ENCODE data around the gene BSND. TPM values are rescaled to one million over a fixed set of nuclear protein-coding genes. Genes with fewer than 3 reads are reported as not detected.
A peak's percentile ranks its signal among the peaks of the same experiment; 100 is the strongest.
"Not testable (repeated sequence)": the region's sequence is repeated elsewhere in the genome, so short reads cannot be mapped to it uniquely, and the experiment has no call there.

BSND gene
- not detected for polyA plus RNA-seq (2012; ENCODE audit: insufficient read depth, insufficient read length)

DNA sequence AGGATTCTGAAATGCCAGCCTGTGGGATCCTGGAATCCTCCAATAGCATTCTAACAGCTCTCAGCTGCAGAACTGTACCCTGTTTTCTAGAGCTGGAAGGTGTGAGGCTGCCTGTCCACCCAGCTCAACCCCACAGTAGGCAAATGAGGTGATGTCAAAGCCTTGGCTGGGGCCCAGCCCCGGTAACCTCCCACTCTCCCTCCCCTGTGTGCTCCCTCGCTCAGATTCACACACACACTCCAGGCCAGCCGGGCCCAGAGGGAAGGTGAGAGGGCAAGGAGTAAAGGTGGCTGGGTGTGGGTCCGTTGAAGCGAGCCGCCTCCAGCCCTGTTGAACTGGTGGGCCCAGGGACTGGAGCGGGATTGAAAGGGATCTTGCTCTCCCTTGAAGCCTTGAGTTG lies at the start of gene BSND:
Gene BSND, plus strand, starts transcription at position 257 of the 400 bp plus-strand sequence. CDS start 254 bp downstream, outside the sequence.
- no peak within 1 kb of the TSS for H3K4me3 ChIP-seq (ENCODE audit: low read length)
- no peak for DNase-seq (ENCODE audit: low read depth, low spot score)

DNA sequence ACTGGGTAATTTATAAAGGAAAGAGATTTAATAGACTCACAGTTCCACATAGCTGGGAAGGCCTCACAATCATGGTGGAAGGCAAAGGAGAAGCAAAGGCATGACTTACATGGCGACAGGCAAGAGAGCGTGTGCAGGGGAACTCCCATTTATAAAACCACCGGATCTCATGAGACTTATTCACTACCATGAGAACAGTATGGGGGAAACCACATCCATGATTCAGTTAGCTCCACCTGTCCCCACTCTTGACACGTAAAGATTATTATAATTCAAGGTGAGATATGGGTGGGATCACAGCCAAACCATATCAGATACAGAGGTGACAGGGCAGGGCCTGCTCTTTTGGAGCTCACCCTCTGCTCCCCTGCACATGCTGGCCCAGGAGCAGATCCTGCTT lies 49.7 kb upstream of the BSND start:
- no peak overlapping the region for H3K4me3 ChIP-seq (ENCODE audit: low read length)
- DNase-seq (ENCODE audit: low read depth, low spot score) = peak; percentile 67

DNA sequence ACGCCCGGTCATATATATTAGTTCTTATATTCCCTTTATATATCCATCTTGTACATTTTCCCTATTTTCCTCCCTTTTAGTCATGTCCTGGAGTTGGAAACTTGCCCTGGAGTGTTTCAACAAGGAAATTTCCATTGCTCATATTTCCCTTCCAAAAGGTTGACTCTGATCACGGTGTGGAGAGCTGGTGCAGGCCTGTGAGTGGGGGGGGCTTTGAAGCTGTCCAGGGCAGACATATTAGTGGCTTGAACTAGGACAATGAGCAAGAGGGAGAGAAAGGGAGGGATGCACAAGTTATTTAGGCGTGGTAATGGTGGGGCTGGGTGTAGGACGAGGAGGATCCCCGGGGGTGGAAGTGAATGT lies 48.7 kb upstream of the BSND start:
- DNase-seq (ENCODE audit: low read depth, low spot score) = no peak

DNA sequence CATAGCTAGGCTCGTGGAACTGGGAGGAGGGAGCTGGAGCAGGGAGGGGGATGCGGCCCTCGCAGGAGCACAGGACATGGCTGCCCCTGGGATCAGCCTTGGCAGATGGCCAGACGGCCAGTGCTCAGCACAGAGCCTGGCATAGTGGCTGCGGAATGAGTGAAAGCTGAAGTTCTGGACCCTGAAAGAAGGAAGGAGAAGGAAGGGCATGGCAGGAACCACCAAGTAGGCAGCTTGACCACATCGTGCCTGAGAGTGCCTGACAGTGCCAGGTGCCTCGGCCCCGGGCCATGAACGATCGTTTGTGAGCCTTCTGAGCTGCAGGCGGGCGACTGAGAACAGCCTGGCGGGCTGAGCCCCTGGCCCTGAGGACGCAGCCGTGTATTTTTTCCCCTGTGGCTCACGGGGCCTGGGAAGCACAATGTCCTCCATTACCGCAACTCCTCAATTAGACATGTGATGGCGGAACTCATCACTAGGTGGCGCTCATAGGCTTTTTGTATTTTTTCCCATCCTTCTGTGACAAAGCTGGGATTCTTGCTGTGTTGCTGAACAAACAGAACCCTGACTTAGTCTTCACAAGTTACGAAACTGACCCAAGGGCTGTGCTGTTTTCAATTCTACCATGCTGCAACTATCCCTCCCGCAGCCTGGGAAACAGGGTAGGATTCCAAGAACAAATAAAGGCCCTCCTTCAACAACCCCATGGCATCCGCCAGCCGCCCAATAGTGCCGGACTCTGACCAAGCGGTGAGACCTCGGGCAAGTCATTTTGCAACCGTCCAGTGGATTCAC lies 48.2 kb upstream of the BSND start:
- H3K4me3 ChIP-seq (ENCODE audit: low read length) = no peak overlapping the region
- peak; percentile 49 for DNase-seq (ENCODE audit: low read depth, low spot score)

More for the DNA sequence above, 48.7 kb upstream of the BSND start:
- H3K4me3 ChIP-seq (ENCODE audit: low read length) = no peak overlapping the region

DNA sequence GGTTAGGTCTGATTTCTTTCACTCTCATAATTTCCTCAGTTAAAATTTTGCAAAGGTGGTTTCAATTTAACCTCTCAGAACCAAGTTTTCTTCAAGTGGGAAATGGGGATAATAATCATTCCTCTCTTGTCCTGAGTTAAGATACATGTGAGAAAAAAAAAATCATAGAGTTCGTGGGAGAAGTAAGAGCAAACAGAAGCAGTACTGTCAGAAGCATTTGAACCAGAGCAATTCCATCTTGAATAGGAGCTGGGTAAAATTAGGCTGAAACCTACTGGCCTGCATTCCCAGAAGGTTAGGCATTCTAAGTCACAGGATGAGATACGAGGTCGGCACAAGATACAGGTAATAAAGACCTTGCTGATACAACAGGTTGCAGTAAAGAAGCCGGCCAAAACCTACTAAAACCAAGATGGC lies 46.9 kb upstream of the BSND start:
- H3K4me3 ChIP-seq (ENCODE audit: low read length) = no peak overlapping the region
- DNase-seq (ENCODE audit: low read depth, low spot score) = no peak

DNA sequence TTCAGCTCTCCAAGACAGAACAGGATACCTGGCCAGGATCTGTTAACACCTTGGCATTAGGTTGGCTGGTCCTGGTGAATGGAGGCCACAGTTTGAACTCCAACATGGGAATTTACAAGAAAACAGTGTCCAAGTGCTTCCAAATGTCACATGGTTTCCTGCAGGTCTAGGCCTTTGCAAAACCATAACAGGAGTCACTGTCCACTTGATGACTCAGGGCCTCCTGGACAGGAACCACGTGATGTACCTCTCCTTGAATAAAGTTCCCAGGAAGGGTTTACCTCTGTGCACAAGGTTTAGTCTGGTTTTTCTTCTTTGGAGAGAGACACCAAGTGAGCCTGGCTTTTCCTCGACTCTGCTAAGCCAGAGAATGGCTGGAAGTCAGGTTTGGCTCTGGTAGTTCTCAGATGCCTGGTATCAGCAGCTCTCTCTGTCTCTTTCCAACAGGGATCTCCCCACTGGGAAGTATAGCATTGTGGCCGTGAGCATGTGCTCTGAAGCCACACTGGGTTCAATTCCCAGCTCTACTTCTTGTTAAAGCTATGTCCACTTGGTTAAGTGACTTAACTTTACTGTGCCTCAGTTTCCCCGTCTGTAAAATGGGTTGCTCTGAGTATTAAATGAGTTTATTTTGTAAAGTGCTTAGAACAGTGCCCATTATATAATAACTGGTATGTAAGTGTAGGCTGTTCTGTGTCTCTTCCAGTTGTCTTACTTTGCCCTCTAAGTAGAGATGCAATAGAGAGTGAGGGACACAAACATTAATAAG lies 45.6 kb upstream of the BSND start:
- no peak overlapping the region for H3K4me3 ChIP-seq (ENCODE audit: low read length)
- DNase-seq (ENCODE audit: low read depth, low spot score) = no peak

DNA sequence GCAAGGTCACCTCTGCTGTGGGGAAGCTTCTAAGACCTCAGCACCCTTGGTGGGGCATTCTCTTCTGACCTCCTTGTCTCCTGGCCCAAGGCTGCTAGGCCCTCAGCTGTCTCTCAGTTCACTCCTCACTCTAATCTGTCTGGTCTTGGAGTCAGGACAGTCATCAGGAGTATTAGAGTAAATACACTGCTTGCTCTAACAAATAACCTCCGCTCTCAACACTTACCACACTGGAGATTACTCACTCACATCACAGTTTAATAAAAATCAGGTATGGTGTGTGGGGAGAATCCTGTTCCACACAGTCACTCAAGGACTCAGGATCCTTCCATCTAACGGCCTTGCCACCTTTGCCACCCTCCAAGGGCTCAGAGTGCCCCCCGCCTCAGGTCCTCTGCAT lies 44.9 kb upstream of the BSND start:
- no peak for DNase-seq (ENCODE audit: low read depth, low spot score)
- no peak overlapping the region for H3K4me3 ChIP-seq (ENCODE audit: low read length)

DNA sequence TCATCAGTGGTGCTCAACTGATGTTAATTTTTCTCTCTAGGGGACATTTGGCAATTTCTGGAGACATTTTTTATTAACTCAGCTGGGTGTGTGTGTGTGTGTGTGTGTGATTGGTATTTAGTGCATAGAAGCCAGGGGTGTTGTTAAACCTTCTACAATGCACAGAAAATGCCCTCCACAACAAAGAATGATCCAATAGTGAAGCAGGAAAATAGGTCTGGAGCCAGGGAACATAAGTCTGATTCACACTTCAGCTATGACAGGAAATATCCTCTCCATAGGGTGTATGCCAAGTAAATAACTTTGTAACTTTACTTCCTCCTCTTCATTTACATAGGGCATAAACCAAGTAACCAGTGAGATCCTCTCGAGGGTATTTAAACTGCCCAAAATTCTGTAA lies 43.4 kb upstream of the BSND start:
- no peak for DNase-seq (ENCODE audit: low read depth, low spot score)
- no peak overlapping the region for H3K4me3 ChIP-seq (ENCODE audit: low read length)

DNA sequence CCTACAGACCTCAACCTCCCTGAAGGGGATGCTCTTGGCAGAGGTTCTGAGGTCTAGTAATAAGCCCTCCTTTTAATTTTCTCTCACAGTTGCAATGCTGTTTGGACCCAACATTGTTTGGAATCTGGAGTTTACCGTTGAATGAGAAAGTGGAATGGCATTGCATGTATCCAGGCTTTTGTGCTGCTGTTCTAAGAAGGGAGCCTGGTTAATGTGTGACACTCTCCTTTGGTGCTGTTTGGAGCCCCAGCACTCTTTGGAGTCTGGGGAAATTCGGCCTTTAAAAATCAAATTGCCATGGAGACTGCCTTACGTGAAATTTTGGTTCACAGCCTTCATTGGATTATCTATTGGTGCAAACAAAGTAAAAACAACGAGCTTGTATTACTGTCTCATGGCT lies 42.0 kb upstream of the BSND start:
- no peak for DNase-seq (ENCODE audit: low read depth, low spot score)
- no peak overlapping the region for H3K4me3 ChIP-seq (ENCODE audit: low read length)

DNA sequence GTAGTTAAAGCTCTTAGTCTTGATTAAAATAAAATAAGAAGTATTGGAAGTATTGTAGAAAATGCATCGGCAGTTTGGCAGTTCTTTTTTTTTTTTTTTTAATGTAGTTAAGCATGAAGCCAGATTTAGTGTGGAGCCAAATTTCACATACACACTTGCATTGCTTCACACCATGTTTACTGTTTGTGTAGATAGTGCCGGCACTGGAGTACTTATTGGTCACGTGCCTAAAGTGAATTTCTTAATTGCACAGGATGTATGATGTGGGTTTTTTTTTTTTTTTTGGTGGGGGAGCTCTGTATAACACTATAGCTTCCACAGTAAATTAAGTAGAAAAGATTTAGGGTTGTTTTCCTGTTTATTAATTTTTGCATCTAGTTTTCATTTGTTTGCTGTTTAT lies 39.5 kb upstream of the BSND start:
- no peak overlapping the region for H3K4me3 ChIP-seq (ENCODE audit: low read length)
- DNase-seq (ENCODE audit: low read depth, low spot score) = no peak

DNA sequence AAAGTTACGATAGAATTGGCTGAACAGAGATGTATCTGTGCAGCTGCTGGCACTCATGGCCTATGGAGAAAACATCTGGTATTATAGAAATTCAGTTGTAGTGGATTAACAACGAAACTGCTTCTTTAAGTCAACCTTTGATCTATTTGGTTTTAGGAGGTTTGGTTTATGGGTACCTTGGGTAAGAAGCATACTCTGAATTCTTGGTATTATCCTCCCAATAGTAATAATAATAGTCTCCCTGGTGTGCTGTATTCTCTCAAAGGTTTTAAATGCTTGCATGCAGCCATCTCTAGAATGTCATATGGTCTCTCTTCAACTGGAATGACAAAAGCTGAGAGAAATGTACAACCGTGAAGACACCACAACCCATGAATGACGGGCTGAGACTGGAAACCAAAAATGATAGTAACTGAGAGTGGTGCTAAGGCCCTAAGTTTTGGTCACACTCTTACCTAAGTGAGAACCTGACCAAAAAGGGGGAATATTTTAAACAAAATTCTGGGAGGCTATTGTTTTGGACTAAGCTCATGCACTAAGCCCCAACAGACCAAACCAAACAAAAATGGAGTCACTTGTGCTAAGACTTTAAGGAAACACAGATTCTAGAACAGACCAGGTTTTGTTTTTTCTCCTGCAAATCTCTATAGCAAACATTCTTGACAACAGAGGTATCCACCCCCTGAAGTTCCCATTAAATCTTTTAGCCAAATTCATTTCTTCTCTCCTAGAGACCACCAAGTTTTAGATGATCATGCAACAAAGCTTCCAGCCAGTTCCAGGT lies 35.9 kb upstream of the BSND start:
- no peak for DNase-seq (ENCODE audit: low read depth, low spot score)
- no peak overlapping the region for H3K4me3 ChIP-seq (ENCODE audit: low read length)

DNA sequence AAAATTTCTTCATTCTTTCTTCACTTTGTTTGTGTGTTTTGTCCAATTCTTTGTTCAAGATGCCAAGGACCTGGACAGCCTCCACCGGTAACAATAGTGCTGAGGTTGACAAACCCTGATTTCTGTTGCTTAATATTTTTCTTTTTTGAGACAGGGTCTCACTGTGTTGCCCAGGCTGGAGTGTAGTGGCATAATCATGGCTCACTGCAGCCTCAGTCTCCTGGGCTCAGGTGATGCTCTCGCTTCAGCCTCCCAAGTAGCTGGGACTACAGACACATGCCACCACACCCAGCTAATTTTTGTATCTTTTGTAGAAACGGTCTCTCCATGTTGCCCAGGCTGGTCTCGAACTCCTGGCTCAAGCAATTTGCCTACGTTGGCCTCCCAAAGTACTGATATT lies 34.9 kb upstream of the BSND start:
- H3K4me3 ChIP-seq (ENCODE audit: low read length); DNase-seq (ENCODE audit: low read depth, low spot score): not testable (repeated sequence)

DNA sequence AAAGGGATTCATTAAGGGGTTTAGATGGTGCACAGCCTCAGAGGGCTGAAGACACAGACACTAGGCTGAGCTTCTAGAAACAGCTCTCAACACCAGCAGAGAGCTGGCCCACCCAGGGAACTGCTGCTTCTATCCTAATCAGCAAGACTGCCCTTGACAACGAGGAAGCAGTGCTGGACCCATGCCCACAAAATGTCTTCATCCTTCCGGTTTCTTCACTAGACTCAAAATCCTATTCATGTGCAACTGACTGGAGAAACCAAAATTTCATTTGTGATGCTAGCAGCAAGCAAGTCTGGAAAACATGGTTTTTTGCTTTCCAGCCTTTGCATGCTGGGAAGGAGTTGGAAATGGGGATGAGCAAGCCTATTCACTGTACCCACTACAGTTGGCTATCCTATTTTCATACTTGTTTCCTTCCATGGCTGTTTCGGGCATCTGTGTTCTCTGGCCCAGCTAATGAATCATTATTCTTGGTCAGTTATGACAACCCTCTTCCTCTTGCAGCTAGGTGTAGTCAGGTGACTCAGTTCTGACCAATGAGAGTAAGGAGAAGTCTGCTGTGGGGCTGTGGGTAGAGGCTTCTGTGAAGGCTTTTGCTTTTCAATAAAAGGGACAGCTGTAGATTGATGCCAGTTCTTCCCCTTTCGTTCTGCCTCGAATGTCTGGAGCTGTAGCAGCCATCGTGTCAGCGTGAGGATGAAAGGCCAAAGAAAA lies 33.0 kb upstream of the BSND start:
- H3K4me3 ChIP-seq (ENCODE audit: low read length) = no peak overlapping the region
- no peak for DNase-seq (ENCODE audit: low read depth, low spot score)

DNA sequence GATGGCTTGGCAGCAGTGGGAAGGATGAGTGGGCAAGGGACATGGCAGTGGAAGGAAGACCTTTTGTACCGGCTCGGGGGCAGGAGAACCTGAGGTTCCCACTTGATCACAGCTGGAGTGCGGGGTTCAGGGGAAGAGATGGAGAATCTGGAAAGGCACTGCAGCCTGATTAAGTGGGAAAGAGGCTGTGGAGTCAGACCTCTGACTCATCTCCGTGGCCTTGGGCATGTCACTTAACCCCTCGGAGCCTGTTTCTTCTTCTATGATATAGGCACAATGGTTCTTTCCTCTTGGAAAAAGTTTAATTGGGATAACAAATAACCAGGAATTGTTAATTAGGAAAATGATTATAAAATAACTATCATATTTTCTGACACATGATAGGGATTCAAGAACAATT lies 31.4 kb upstream of the BSND start:
- DNase-seq (ENCODE audit: low read depth, low spot score) = no peak

DNA sequence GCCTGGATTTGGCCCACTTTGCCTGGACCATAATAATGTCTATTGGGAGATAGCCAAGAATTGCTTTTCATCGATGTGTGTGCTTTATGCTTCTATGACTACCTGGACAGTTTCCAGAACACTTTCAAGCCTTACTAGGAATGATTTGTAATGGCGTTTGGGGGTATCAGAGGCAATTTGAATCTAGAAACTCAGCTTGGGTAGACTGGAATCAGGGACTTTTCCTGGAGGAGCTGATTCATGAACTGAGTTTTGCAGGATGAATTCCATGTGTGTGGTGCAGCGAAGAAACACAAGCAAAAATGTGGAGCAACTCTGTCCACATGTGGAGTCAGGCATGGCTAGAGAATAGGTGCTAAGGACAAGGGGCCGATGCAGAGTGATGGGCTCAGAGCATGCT lies 30.2 kb upstream of the BSND start:
- no peak for DNase-seq (ENCODE audit: low read depth, low spot score)
- no peak overlapping the region for H3K4me3 ChIP-seq (ENCODE audit: low read length)

More for the DNA sequence above, 31.4 kb upstream of the BSND start:
- no peak overlapping the region for H3K4me3 ChIP-seq (ENCODE audit: low read length)

DNA sequence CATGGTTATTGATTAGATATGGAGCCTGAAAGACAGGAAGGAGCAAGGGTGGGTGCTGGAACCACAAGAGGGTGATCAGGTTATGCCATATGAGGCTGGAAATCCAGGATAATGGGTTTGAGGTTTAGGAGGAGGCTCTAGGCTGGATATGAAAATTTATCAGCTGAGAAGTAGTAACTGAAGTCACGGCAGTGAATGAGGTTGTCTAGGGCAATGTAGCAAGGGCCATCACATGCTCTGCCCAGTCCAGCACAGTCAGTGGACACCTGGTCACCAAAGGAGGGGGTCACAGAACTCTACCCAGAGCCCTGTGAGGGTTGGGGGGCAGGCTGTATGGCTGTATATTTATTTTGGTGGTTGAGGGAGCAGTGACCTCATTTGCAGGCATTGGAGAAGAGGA lies 28.9 kb upstream of the BSND start:
- DNase-seq (ENCODE audit: low read depth, low spot score) = no peak
- no peak overlapping the region for H3K4me3 ChIP-seq (ENCODE audit: low read length)

DNA sequence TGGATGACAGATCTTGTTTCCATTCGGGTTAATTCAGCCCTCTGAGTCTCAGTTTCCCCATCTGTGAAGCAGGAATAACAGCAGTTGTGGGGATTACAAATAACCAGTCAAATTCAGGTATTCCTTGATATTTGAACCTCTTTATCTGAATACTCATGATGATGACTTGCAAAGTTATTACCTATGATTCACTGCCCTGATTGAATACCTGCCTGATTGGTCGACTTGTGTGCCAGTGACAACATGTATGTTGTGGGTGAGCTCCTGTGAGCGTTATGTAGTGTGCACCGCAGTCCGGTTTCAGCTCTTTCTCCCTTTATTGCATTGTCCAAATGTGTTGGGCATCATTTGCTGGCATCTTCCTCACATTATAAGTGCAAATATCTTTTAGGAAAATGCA lies 27.8 kb upstream of the BSND start:
- no peak for DNase-seq (ENCODE audit: low read depth, low spot score)

DNA sequence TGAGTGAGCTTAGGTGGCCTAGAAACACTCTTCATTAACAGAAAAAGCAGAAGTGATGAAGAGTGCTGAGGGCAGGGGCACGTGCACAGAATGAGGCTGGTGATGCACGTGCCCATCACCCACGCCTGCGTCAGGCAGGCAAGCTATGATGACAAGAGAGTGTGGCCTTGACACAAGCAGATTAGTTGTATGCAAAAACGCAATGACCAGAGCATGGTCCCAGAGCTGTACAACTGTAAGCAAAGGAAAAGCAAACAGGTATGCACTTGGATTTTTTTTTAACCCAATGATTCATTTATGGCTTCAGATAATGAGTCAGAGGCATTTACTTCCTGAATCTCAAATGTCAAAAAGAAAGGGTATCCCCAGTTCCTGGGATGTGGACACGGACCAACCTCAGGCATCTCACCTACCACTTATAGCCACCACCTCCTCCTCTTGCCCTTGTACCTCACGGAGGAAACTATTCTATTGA lies 27.4 kb upstream of the BSND start:
- H3K4me3 ChIP-seq (ENCODE audit: low read length) = no peak overlapping the region
- no peak for DNase-seq (ENCODE audit: low read depth, low spot score)

More for the DNA sequence above, 27.8 kb upstream of the BSND start:
- no peak overlapping the region for H3K4me3 ChIP-seq (ENCODE audit: low read length)

DNA sequence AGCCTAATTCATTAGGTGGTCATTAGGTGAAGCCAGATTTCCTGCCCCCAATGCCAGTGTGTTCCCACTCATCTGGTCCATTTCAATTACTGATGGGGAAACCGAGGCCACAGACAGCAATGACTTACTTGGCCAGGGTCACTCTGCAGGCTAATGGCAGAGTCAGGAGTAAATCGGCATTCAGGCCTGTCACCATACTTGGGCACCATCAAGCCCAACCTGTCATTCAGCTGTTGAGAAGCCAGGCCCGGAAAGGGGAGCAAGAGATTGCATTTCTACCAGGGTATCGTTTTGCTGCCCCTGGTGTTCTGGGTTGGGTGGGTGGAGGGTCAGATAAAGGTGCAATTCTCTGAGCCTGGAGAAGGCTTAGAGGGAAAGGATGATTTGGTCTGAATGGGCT lies 26.3 kb upstream of the BSND start:
- no peak for DNase-seq (ENCODE audit: low read depth, low spot score)
- no peak overlapping the region for H3K4me3 ChIP-seq (ENCODE audit: low read length)

Data from Jurkat, Clone E6-1 (cell line).